NCI-H2081 (cell line): ENCODE measurements around the gene SPRN.
"Not testable (repeated sequence)": the region's sequence is repeated elsewhere in the genome, so short reads cannot be mapped to it uniquely, and the experiment has no call there.

ENCODE experiments used
- DNase-seq, 2 experiments: peaks; one replicate each; lab custom pipeline; 2025; lab: John Stamatoyannopoulos, UW

Gene SPRN

GRCh38 chr10:133439517-133440461 lies 15.4 kb upstream of the SPRN start:
- DNase-seq, result no peak

GRCh38 chr10:133438711-133439273 lies 14.4 kb upstream of the SPRN start:
- DNase-seq, result no peak

GRCh38 chr10:133432789-133433188 lies 8.4 kb upstream of the SPRN start:
- DNase-seq, result not testable (repeated sequence)

- not testable (repeated sequence) for DNase-seq
These were observed 7.6 kb upstream of the SPRN start for GRCh38 chr10:133431888-133432613.

- not testable (repeated sequence) for DNase-seq
These were observed 5.1 kb upstream of the SPRN start for GRCh38 chr10:133429571-133429970.

- DNase-seq, result not testable (repeated sequence)
These were observed 323 bp downstream of the SPRN start for GRCh38 chr10:133424102-133424501.

GRCh38 chr10:133422807-133423771 lies 1.3 kb downstream of the SPRN start:
- DNase-seq, result no peak

GRCh38 chr10:133422223-133422806 lies 2.1 kb downstream of the SPRN start:
- DNase-seq, result no peak

GRCh38 chr10:133421336-133422222 lies 2.8 kb downstream of the SPRN start:
- DNase-seq, result no peak

GRCh38 chr10:133420579-133420978 lies 3.8 kb downstream of the SPRN start:
- DNase-seq, result no peak

- DNase-seq, result no peak
These were observed 4.4 kb downstream of the SPRN start for GRCh38 chr10:133420028-133420427.

GRCh38 chr10:133419211-133419950 lies 5.0 kb downstream of the SPRN start:
- DNase-seq, result no peak

GRCh38 chr10:133418289-133418993 lies 6.0 kb downstream of the SPRN start:
- DNase-seq, result no peak

- DNase-seq, result no peak
These were observed 8.7 kb downstream of the SPRN start for GRCh38 chr10:133415752-133416151.

- DNase-seq, result not testable (repeated sequence)
These were observed 10.0 kb downstream of the SPRN start for GRCh38 chr10:133414401-133414800.

GRCh38 chr10:133412381-133412711 lies 12.1 kb downstream of the SPRN start:
- no peak for DNase-seq

GRCh38 chr10:133411523-133412380 lies 12.7 kb downstream of the SPRN start:
- no peak for DNase-seq
